HG03045 (cell line): Measurements from ENCODE around the gene CLPTM1L.
A peak's percentile ranks its signal among the peaks of the same experiment; 100 is the strongest.
"Not testable (repeated sequence)": the region's sequence is repeated elsewhere in the genome, so short reads cannot be mapped to it uniquely, and the experiment has no call there.

ENCODE experiments used
- ATAC-seq: cut with Tn5 transposase; IDR thresholded peaks from one replicate; pipeline ENCODE4 v1.9.1; 2021; ENCODE audit warnings: mild to moderate bottlenecking, moderate library complexity; ENCODE audit not compliant: unreplicated experiment

CLPTM1L gene

DNA sequence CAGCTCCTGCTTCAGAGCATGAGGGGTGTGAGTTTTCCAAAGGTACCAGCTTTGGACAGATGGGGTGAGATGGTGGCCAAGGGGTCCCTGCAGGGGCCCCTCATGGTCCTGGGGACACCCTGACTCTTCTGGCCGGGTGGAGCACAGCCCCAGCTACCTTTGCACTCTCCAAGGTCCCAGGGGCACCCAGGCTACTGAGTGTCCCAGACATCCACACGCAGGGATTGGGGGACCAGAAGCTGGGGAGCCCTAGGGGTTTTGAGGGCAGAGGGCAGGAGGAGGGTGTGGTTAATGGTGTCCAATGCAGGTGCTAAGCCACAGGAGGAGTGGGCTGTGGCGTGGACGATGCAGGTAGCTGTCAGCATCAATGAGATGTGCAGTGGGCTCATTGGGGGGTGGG, 16.0 kb upstream of the CLPTM1L start:
- ATAC-seq = no peak

DNA sequence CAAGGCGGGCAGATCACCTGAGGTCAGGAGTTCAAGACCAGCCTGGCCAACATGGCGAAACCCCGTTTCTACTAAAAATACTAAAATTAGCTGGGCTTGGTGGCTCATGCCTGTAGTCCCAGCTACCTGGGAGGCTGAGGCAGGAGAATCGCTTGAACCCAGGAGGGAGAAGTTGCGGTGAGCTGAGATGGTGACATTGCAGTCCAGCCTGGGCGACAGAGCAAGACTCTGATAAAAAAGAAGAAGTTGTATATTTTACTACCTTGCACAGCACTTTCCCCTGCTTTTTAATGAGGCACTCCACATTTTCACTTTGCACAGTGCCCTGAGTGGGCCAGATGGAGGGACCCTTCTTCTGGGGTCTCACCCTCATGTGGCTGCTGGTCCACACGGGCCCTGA, 15.5 kb upstream of the CLPTM1L start:
- ATAC-seq = not testable (repeated sequence)

DNA sequence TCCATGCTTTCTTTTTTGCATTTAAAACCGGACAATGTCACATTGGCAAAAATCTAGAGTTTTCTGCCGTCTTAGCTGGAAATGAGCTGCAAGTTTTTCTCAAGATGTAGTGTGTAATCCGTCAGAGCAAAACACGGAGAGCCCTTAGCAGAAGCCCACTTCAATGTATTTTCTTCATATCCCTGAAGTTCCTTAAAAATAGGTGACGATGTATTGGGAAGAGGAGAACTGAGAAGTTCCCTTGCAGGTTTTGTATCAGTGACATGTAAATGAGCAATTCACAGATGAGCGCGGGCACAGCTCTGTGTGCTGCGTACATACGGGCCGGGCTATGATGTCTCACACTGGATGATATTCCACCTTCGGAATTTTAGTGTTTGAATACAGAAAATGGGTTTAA, 14.8 kb upstream of the CLPTM1L start:
- no peak for ATAC-seq

DNA sequence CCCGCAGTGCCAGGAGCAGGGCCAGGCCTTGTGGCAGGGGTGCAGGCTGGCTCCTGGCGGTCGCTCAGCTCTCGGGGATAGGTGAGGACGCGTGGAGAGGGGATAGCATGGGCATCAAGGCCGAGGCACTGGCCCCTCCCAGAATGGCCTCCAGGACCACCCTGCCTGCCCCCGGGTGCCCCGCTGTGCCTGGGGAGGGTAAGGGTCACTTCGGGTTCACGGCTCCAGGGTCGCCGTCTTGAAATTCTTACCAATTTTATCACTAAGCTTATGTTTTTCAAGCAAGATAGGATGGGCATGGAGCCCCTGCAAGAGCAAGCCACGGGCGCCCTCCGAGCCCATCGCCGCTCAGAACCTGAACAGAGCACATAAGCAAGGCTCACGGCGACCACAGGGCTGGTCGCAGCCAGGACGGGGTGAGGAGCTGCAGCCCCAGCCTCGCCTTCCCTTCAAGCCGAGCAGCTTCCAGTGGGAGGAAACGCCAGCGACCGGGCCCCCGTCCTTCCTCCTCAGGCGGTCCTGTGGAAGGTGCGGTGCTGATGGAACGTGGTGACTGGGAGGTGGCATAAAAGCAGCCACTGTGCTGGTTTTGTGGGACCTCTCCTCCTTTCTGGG, 14.2 kb upstream of the CLPTM1L start:
- no peak for ATAC-seq

DNA sequence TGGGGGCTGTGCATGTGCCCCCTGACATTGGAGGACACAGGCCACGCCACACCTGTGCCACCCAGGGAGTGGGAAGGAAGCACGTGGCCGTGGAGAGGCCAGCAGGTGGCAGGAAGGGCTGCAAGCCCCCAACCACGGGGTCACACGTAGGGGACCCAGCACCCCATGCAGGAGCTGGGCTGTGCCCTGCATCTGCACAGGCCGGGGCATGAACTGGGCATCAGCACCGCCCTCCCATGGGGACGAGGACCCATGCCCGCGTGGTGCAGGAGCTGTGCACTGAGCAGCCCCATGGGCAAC, 13.8 kb upstream of the CLPTM1L start:
- ATAC-seq = no peak

DNA sequence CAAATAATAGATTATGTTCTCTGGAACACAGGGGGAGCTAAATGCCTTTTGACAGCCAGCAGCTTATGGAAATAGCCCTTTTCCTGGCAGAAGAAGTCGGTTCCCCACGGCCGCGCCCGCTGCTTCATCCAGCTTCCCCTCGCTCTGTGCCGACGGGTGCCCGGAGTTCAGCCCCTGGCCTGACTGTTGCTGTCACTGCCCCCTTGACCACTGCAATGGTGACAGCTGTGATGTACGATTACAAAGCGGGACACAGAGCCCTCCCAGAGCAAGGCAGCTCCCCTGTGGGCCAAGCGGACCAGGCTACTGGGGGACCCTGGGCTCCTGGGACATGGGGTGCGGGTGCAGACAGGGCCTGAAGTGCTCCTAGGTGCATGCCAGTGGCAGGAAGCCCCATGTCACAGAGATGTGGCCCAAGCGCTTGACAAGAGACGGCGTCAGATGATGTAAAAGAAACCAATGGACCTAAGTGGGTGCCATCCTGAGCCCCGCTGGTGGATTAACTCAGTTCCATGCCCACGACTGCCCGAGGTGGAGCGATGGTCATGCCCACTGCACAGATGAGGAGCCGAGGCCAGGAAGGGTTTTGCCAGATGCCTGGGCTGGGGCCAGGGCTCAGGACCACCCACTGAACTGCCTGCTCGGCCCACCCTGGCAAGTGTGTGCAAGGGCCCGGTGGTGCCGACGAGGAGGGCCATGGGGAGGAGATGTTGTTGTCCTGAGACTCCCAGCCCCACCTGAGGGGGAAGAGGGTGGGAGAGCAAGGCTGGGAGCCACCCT, 13.2 kb upstream of the CLPTM1L start:
- no peak for ATAC-seq

DNA sequence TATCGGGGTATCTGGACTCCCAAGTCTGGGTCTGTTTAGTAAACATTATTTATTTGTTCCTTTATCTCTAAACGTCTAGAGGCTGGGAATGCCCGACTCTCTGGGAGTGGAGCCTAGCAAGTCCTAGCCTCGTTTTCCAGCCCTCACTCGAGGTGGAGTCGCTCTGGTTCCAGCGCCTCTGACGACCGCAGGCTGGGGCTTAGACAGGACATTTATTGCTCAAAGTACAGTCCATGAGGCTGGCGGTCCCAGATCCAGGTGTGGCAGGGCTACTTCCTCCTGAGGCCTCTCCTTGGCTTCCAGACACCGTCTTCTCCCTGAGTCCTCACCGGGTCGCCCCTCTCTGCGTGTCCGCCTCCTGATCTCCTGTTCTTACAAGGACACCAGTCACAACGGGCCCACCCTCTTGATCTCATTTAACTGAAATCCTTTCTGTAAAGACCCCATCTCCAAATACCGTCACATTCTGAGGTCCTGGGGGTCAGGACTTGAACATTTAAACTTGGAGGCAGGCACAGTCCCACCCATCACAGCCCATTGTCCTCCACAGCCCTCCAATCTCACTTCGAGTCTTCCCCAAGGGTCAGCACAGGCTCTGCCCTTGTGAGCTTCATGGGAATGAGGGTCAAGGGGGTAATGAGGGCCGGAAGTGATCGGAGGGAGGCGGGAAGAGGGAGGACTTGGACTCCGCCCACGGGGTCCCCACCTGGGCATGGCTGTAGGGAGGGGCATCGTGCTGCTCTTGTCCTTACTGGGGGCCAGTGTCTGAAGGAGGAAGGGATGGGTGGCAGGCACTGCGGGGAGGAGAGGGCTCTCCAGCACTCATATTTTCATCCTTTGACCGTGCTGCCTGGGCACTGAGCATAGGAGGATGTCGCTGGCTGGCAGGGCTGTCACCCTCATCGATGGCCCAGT, 12.2 kb upstream of the CLPTM1L start:
- ATAC-seq = no peak

DNA sequence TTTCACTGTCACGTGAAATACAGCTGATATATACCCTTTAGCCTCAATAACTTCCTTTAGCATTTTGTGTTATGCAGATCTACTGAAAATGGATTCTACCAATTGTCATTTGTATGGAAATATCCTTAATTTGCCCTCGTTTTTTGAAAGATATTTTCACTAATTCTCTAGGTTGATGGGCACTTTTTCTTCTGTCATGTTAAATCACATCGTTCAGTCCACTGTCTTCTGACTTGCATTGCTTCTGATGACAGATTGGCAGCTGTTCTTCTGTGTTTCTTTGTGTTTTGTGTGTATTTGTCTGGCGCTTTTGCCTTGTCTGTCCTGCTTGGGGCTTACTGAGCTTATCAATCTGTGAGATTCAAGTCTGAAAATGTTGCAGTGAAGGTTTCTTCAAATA, 9.7 kb upstream of the CLPTM1L start:
- ATAC-seq = no peak

DNA sequence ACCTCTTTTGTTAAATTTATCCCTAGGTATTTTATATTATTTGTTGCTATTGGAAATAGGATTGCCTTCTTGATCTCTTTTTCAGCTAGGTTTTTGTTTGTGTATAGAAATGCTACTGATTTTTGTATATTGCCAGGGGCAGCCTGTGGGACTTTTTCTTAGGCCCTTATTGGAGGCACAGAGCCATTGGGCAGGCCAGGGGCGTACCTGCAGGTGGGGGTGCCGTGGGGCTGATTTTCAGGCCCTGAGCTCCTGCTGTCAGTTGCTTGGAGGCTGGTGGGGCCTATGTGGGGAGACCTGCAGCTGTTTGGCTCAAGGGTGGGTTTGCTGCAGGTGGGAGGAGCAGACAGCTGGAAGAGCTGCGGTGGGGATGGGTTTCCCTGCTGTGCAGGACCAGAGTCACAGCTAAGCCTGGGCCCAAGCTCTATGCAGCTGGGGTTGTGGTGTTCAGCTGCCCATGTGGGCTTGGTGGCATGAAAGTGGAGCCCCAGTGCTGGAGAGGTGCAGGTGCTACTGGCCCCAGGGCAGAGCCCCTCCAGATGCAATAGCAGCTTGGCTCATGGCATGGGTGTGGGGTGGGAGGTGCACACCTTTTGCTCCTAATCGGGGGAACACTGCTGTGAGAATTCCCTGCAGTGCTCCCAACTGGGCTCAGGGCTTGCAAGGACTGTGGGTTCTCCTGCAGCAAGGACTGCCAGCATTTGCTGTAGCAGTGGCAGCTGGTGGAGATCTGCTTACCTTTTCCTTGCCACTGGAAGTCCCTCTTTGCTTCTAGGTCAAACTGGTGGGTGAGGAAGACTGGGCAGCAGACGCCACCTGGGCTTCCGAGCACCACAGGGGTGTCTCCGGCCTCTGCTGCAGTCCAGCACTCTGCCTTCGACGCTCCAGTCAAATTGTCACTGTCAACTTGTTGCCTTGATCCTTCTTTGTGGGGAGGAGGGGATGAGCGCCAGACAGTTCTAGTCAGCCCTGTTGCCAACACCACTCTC, 7.6 kb upstream of the CLPTM1L start:
- no peak for ATAC-seq

DNA sequence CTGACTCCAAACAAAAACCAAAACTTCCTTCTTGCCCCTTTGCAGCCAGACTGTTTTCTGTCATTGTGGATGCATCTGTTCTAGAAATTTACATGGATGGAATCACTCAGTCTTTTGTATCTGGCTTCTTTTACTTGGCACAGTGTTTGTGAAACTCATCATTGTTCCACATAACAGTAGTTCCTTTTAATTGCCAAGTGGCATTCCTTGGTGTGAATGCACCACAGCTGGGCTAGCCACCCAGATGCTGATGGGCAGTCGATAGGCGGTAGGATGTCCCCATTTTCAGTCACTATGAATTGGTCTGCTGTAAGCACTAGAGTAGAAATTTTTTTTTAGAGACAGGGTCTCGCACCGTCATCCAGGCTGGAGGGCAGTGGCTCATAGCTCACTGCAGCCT, 6.3 kb upstream of the CLPTM1L start:
- no peak for ATAC-seq

DNA sequence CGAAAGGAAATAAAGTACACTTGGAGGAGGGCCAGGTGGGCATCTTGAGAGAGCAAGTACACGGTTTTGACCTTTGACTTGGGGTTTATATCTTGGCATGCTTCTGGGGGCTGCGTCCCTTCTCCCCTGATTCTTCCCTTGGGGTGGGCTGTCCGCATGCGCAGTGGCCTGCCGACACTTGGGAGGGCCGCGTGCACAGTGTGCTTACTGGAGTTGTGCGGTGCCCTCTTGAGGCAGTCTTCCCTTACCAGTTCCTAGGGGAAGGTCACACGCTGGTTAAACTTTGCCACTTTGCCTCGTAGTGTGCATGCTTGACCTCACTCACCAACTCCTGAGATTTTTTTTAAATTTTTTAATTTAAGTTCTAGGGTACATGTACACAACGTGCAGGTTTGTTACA, 4.3 kb upstream of the CLPTM1L start:
- ATAC-seq = no peak

DNA sequence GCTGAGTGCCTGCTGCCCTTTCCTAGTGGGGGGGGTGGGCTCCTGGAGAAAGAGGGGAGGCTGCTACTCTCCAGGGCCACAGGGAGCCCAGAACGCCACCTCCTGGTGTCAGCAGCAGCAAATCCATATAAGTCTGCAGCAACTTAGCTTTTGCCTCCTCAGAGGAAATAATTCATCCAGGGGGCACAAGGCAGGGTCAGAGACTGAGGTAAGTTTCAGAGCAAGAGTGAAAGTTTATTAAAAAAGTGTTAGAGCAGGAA, 4.0 kb upstream of the CLPTM1L start:
- ATAC-seq = no peak

DNA sequence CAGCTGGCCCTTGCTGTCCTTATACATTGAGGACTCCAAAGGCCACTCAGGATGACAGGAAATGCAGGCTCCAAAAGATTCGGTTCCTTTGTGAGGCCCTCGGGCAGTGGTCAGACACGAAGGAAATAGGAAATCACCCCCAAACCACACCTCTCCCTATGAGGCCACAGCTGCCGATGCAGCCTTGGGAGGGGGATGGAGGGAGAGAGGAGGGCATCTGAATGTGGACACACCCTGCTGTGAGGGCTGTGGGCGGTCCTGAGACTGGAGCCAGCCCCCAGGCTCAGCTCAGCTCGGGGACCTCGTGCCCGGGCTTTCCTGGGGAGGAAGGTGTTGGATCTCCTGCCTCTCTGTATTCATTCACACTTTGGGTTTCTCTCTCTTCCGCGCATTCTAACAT, 2.7 kb upstream of the CLPTM1L start:
- no peak for ATAC-seq

DNA sequence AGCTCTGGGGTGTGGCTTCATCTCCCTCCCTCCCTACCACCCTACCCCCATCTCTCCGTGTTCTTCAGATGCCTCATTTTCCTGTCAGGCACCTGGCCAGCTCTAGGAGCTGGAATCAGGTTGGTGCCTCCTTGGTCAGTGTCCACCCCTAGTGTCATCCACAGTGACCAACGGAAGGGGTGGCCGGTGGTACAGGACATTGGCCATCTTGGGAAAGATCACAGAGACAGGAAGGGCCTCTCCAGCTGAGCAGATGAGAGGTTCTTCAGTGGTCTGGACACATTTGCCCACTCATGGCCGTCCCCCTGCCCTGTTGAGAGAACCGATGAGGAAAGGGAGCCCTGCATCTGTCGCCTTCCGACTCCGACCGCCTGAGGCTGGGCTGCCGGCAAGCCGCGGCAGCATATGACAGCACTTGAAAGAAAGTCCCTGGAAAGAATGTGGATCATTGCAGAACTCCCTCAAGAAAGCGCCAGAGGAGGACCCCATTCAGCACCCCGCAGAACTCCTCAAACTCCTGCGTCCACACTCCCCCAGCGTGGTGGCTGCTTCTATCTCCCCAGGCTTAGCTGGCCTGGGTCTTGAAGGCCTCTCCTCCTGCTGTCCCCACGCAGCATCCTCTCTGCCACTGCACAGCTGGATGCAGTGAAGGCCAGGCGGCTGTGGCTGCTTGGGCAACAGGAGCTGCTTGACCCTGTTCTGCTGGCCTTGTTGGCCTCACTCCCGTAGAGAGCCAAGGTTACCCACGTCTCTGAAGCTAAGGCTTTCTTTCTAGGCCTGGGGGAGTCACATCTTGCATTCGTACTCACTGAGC, 1.9 kb upstream of the CLPTM1L start:
- ATAC-seq = no peak

DNA sequence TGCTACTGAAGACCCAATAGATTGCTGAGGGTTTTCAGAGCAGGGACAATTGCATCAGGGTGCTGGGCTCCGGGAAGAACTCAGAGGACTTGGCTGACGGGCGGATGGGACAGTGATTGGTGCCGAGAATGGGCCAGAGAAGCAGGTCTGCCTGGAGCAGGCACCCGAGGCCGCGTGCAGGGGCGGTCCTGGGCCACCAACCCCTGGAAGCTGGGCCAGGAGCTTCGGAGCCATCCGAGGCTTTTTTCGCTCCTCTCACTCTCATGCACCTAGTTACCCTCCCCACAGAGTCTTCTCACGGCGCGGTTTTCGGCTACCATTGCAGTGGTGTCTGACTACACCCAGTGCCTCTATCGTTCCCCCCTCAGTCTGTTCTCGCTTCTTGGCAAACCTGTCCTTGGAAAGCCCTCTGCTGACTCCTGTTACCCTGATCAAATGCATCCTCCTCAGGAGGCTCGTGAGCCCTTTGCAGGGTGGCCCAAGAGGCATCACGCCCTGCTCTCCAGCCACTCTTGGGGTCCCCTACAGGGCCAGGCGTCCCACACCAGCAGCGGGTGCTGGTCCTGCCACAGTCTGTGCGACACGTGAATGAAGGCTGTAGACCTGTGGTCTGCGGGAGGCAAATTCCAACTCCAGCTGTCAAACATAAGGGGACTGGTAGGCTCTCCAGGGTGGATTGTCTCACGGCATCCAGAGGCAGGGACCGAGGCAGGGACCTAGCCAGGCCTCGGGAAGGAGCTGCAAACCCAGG, 1.2 kb upstream of the CLPTM1L start:
- no peak for ATAC-seq

DNA sequence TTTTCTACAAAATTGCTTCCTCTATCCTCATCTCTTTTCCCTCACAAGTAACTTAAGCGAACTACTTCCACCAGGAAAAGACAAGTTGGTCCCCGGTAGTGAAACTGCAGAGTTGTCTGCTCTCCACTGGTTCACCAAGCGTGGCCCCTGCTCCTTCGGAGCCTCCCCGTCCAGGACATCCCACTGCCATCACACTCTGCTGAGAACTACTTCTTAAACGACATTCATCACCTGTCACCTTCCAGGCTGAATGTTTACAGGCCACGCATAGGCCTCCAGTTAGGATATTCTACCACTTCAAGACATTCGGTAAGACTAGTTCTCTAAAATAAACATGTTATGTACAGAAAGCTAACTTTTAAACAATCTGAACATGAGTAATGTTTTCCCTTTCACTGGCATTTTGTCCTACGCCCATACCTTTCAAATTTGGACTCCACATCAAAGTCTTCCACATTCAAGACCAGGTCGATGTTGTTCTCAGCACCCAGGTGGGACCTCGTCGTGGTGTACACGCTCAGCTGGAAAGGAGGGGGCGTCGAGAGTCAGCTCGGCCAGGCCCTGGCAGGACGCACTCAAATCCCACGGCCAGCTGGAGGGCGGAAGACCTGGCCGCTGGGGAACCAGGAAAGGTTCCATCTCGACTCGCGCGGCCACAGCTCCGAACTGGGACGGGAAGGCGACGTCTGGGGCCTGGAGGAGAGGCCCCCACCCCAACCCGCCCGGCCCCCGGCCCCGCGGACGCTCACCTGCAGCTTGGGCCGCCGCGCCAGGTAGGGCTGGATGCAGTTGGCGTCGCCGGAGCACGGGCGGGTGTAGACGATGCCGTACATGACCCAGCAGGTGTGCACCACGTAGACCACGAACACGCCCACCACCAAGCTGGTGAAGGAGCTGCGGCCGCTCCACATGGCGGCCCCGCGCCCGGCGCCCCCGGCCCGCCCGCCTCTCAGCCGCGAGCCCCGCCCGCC, 683 bp downstream of the CLPTM1L start:
- ATAC-seq = peak; percentile 17

DNA sequence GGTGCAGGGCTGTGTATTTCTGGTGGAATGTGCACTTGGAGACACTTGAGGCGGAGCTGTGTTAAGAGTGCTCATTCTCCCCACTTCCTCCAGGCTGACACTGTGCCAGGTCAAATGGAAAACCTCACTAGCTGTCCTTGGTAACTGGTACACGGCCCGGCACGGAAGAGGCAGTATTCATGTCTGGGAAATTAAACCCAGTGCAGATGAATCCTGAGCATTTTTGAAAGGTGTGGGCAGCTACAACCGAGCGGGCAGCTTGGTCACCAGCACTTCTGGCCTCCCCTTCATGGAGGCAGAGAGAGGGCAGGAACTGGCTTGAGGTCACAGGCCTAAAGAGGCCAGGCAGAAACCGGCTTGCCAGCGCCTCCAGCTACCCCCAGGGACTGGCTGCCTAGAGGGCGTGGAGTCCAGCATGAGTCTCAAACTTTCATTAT, 1.6 kb downstream of the CLPTM1L start:
- ATAC-seq = no peak

DNA sequence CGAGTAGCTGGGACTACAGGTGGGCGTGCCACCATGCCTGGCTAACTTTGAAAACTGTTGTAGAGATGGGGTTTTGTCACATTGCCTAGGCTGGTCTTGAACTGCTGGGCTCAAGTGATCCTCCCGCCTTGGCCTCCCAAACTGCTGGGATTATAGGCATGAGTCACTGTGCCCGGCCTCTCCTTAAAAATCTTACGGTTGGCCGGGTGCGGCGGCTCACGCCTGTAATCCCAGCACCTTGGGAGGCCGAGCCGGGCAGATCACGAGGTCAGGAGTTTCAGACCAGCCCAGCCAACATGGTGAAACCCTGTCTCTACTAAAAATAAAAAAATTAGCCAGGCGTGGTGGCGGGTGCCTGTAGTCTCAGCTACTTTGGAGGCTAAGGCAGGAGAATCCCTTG, 2.2 kb downstream of the CLPTM1L start:
- ATAC-seq = not testable (repeated sequence)
